ENCODE data around the gene R3HDM2.

DNA sequence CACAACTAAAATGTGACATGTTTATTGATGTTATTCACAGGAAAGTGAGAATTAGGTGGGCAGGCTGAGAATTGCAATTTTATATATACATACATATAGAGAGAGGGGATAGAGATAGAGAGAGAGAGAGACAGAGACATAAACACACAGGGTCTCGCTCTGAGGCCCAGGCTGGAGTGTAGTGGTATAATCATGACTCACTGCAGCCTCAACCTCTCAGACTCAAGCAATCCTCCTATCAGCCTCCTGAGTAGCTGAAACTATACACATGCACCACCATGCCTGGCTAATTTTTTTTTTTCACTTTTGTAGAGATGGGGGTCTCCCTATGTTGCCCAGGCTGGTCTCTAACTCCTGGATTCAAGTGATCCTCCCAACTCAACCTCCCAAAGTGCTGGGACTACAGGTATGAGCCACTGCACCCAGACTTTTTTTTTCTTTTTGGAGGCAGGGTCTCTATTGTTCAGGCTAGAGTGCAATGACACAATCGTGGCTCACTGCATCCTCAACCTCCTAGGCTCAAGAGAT lies 49.1 kb downstream of the R3HDM2 start:
- TF ChIP-seq, protein P1, sequence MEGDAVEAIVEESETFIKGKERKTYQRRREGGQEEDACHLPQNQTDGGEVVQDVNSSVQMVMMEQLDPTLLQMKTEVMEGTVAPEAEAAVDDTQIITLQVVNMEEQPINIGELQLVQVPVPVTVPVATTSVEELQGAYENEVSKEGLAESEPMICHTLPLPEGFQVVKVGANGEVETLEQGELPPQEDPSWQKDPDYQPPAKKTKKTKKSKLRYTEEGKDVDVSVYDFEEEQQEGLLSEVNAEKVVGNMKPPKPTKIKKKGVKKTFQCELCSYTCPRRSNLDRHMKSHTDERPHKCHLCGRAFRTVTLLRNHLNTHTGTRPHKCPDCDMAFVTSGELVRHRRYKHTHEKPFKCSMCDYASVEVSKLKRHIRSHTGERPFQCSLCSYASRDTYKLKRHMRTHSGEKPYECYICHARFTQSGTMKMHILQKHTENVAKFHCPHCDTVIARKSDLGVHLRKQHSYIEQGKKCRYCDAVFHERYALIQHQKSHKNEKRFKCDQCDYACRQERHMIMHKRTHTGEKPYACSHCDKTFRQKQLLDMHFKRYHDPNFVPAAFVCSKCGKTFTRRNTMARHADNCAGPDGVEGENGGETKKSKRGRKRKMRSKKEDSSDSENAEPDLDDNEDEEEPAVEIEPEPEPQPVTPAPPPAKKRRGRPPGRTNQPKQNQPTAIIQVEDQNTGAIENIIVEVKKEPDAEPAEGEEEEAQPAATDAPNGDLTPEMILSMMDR (IDR thresholded peaks at IDR 0.05), result no peak
- TF ChIP-seq POLR2A (IDR thresholded peaks at IDR 0.05) (no peak), POLR2AphosphoS5 (IDR thresholded peaks at IDR 0.05) (no peak), EP300 (IDR thresholded peaks at IDR 0.05; ENCODE audit: low read depth) (no peak)

Data from transverse colon (tissue), 4 donors.